Nucleus accumbens (tissue), 56 donors: ENCODE data around the gene THBD.

Source experiments
- DNase-seq, 56 donors: peaks; one replicate each; lab custom pipeline; 2025; lab: John Stamatoyannopoulos, UW

Gene THBD

GRCh38 chr20:23039136-23039875 lies 10.2 kb downstream of the THBD start:
- no peak for DNase-seq

GRCh38 chr20:23037017-23037481 lies 12.4 kb downstream of the THBD start:
- DNase-seq: no peak

GRCh38 chr20:23036371-23036770 lies 13.1 kb downstream of the THBD start:
- no peak for DNase-seq

GRCh38 chr20:23035731-23036130 lies 13.7 kb downstream of the THBD start:
- no peak for DNase-seq

- DNase-seq: peak in 1 of 56 donors; percentile 52
Measured at GRCh38 chr20:23034721-23035671, 14.5 kb downstream of the THBD start, which contains the start of gene SSTR4. Gene SSTR4, plus strand, starts transcription at chr20:23035312. Its CDS starts 172 bp downstream, at chr20:23035484.

- no peak for DNase-seq
Measured at GRCh38 chr20:23033918-23034317, 15.6 kb downstream of the THBD start.

- no peak for DNase-seq
Measured at GRCh38 chr20:23032750-23033078, 16.8 kb downstream of the THBD start.

GRCh38 chr20:23032056-23032749 lies 17.3 kb downstream of the THBD start:
- DNase-seq: no peak

GRCh38 chr20:23031346-23031745 lies 18.1 kb downstream of the THBD start:
- no peak for DNase-seq

GRCh38 chr20:23029324-23029723 lies 20.1 kb downstream of the THBD start:
- peak in 3 of 56 donors; percentile 5 to 21 (median 12) for DNase-seq

GRCh38 chr20:23028392-23028791 lies 21.1 kb downstream of the THBD start:
- DNase-seq: no peak

- peak in 1 of 56 donors; percentile 9 for DNase-seq
Measured at GRCh38 chr20:23027721-23028120, 21.8 kb downstream of the THBD start.

GRCh38 chr20:23025503-23025902 lies 24.0 kb downstream of the THBD start:
- DNase-seq: peak in 1 of 56 donors; percentile 13

GRCh38 chr20:23024701-23025100 lies 24.8 kb downstream of the THBD start:
- no peak for DNase-seq

GRCh38 chr20:23023621-23024177 lies 25.8 kb downstream of the THBD start:
- DNase-seq: no peak

- DNase-seq: no peak
Measured at GRCh38 chr20:23022849-23023248, 26.6 kb downstream of the THBD start.

GRCh38 chr20:23021951-23022350 lies 27.5 kb downstream of the THBD start:
- DNase-seq: no peak

GRCh38 chr20:23021541-23021940 lies 27.9 kb downstream of the THBD start:
- no peak for DNase-seq

- no peak for DNase-seq
Measured at GRCh38 chr20:23020230-23021018, 29.0 kb downstream of the THBD start.

GRCh38 chr20:23019403-23019802 lies 30.1 kb downstream of the THBD start:
- peak in 37 of 56 donors; percentile 3 to 71 (median 27) for DNase-seq
